HG02571 (cell line): ENCODE data around the gene TRIM54.

Source experiments
- ATAC-seq: cut with Tn5 transposase; IDR thresholded peaks from one replicate; pipeline ENCODE4 v1.9.1; 2021; ENCODE audit warnings: mild to moderate bottlenecking, moderate library complexity; ENCODE audit not compliant: unreplicated experiment

The TRIM54 gene

DNA sequence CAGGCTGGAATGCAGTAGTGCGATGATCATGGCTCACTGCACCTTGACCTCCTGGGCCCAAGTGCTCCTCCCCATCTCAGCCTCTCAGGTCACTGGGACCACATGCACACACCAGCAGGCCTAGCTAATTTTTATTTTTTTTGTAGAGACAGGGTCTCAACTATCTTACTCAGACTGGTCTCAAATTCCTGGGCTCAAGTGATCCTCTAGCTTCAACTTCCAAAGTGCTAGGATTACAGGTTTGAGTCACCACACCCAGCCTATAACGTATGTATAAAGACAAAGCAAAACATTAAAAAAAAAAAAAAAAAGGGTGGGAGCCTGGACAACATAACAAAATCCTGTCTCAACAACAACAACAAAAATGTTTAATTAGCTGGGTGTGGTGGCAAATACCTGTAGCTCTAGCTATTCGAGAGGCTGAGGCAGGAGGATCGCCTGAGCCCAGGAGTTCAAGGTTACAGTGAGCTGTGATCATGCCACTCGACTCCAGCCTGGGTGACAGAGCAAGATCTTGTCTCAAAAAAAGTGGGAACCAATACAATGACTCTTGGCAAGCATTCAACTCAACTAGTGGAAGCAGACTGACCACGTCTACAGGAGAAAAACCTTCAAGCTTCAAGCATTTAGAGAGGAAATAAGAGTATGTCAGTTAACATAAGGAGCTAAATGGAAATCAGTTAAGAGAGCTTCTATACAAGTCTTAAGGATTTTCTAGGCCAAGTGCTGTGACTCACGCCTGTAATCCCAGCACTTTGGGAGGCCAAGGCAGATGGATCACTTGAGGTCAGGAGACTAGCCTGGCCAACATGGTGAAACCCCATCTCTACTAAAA lies 71.8 kb downstream of the TRIM54 start:
- ATAC-seq, result no peak

DNA sequence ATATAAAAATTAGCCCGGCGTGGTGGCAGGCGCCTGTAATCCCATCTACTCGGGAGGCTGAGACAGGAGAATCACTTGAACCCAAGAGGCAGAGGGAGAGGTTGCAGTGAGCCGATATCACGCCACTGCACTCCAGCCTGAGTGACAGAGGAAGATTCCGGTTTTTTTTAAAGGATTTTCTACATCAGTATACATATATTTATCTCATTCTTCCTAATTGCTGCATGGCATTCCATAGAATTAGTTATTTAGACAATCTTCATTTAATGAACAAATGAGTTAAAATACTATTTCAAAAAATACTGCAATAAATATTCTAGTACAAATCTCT lies 72.3 kb downstream of the TRIM54 start:
- no peak for ATAC-seq

DNA sequence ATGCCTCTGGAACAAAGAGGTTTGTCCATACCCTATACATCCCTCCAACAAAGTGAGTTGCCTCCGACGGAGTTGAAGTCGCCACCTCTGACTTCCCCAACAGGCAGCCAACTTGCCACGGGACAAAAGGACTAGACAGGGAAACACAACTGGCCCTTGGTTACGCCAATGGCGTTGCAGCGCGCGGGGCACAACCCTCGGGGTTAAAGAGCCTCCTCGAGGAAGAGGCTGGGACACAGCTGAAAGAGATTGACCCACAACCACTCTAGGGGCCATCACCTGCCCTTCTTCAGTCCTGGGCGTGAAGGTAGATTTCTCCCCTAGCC lies 73.8 kb downstream of the TRIM54 start:
- ATAC-seq, result peak; percentile 25

DNA sequence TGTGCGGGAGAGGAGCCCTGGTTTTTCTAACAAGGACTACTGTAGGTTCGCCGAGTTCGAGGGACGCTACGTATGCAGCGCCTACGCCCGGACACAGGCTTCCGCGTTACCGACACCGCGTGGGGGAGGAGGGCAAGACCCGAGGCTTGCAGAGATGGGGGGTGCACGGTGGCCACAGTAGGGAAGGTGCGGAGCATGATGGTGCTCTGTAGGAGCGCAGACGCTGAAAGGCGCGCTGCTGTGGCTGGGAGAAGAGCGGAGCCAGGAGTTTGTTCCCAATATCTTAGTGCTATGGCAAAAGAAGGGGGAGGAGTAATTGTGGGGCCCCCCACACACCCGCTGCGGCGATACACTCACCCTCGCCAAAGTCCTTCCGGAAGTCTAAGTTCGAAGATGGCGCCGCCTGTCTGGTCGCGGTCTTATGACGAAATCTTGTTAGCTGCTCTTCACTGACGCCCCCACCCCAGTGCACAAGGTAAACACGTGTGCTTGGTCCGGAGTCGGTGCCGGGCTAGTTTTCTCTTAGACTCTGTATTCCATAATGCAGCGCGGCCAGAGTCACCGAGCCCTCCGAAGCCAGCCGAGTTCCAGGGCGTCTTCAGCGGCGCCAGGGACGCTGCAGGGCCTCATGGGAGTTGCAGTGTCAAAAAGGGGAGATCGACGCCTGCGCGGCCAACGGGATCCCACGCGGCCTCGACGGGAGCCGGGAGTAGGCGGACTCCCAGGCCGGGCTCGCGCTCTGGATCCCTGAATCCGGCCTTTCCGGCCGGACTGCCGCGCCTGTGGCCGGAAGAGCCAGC lies 74.4 kb downstream of the TRIM54 start, which contains the start of gene GTF3C2:
Gene GTF3C2, minus strand, starts transcription at position 383 of the 800 bp plus-strand sequence. CDS start 13,210 bp downstream, outside the sequence.
- ATAC-seq, result peak; percentile 69
